Upper lobe of right lung (tissue), 1 donor: ENCODE measurements around the gene IFNA1. TPM values are rescaled to one million over a fixed set of nuclear protein-coding genes. Genes with fewer than 3 reads are reported as not detected.

Experiments
- ATAC-seq: fragments of 200-7000 bp; cut with Tn5 transposase; one replicate; pipeline ENCODE4 v1.9.1; 2020; ENCODE audit warnings: mild to moderate bottlenecking, moderate library complexity
- DNase-seq: peaks from one replicate; pipeline ENCODE4 v3.0.0-alpha.2; 2020
- H3K27ac ChIP-seq: fragments of 200-600 bp; one replicate; pipeline ENCODE4 v1.8.0; 2022
- H3K27me3 ChIP-seq: fragments of 200-600 bp; one replicate; pipeline ENCODE4 v1.8.0; 2022; ENCODE audit warnings: mild to moderate bottlenecking
- H3K36me3 ChIP-seq: fragments of 200-600 bp; one replicate; pipeline ENCODE4 v1.8.0; 2022
- H3K4me1 ChIP-seq: fragments of 200-600 bp; one replicate; pipeline ENCODE4 v1.8.0; 2022
- H3K4me3 ChIP-seq: fragments of 200-600 bp; one replicate; pipeline ENCODE4 v1.8.0; 2022; ENCODE audit warnings: mild to moderate bottlenecking
- H3K9me3 ChIP-seq: fragments of 200-600 bp; one replicate; pipeline ENCODE4 v1.8.0; 2022
- CTCF ChIP-seq: fragments of 200-600 bp; IDR thresholded peaks from one replicate; pipeline ENCODE4 v1.8.0; 2022; ENCODE audit warnings: antibody characterized with exemption
- intact Hi-C: fragments of 100-400 bp; cut with DNase I; formaldehyde crosslinking; loops from one replicate; pipeline ENCODE4 v1.11.0; 2022
- long read RNA-seq: library from polyadenylated mRNA; unstranded; transcript quantifications from one replicate; pipeline ENCODE4 v2.0.0, GENCODE V29; 2021
- total RNA-seq: library from RNA; stranded (reverse); fragmentation: NEBNext Ultra II Directional; extraction: Animal tissue kit (Norgen Biotek cat#: 25700); gene quantifications from one replicate; pipeline ENCODE4 v1.2.1, GENCODE V29; 2021
- donor health status: DM: no; HTN: yes; CAD: no; lungs with severe emphysema.

Gene IFNA1
- not detected for total RNA-seq
- long read RNA-seq, result 0 reads

GRCh38 chr9:21440139-21440538 lies at the start of gene IFNA1:
Gene IFNA1 (plus strand): TSS chr9:21440439. CDS start chr9:21440508, 69 bp downstream.
- ATAC-seq, result no peak
- TF ChIP-seq CTCF, result no peak
- Histone ChIP-seq H3K36me3 (no peaks in the 10 kb centered on the region), H3K27me3 (peaks cover 4% of the 10 kb centered on the region), H3K27ac (no peak within 1 kb of the TSS), H3K4me3 (no peak within 1 kb of the TSS), H3K9me3 (no peaks in the 10 kb centered on the region), H3K4me1 (no peaks in the 10 kb centered on the region)
- intact Hi-C loops, result no loop called here
- no peak for DNase-seq

- Histone ChIP-seq H3K4me1 (no peaks in the 10 kb centered on the region), H3K36me3 (no peaks in the 10 kb centered on the region), H3K9me3 (no peaks in the 10 kb centered on the region), H3K27me3 (peaks cover 73% of the 10 kb centered on the region), H3K4me3 (no peak overlapping the region), H3K27ac (no peak overlapping the region)
- intact Hi-C loops, result no loop called here
- DNase-seq, result no peak
- ATAC-seq, result peak; percentile 43
- TF ChIP-seq CTCF, result no peak
Measured at GRCh38 chr9:21392270-21392669, 48.0 kb upstream of the IFNA1 start.

- ATAC-seq (peak; percentile 85), DNase-seq (peak; percentile 73)
- H3K9me3 ChIP-seq, result no peaks in the 10 kb centered on the region
- peak; percentile 79 for TF ChIP-seq CTCF
- no peaks in the 10 kb centered on the region for H3K36me3 ChIP-seq
- no peak overlapping the region for H3K27ac ChIP-seq
- peak overlapping the region; percentile 50 for H3K4me3 ChIP-seq
- intact Hi-C loops, result no loop called here
- H3K4me1 ChIP-seq, result no peaks in the 10 kb centered on the region
- H3K27me3 ChIP-seq, result peaks cover 56% of the 10 kb centered on the region
Measured at GRCh38 chr9:21395778-21396717, 44.2 kb upstream of the IFNA1 start.

GRCh38 chr9:21398955-21399489 lies 41.2 kb upstream of the IFNA1 start:
- Histone ChIP-seq H3K36me3 (no peaks in the 10 kb centered on the region), H3K9me3 (no peaks in the 10 kb centered on the region), H3K4me3 (no peak overlapping the region), H3K27me3 (peaks cover 61% of the 10 kb centered on the region), H3K4me1 (peaks cover 9% of the 10 kb centered on the region), H3K27ac (no peak overlapping the region)
- intact Hi-C loops, result no loop called here
- ATAC-seq (no peak), DNase-seq (no peak)
- TF ChIP-seq CTCF, result no peak

GRCh38 chr9:21399956-21400355 lies 40.3 kb upstream of the IFNA1 start:
- no peaks in the 10 kb centered on the region for H3K9me3 ChIP-seq
- TF ChIP-seq CTCF, result no peak
- H3K4me3 ChIP-seq, result no peak overlapping the region
- ATAC-seq (no peak), DNase-seq (no peak)
- H3K27ac ChIP-seq, result no peak overlapping the region
- peaks cover 57% of the 10 kb centered on the region for H3K27me3 ChIP-seq
- intact Hi-C loops, result no loop called here
- peaks cover 9% of the 10 kb centered on the region for H3K4me1 ChIP-seq
- H3K36me3 ChIP-seq, result no peaks in the 10 kb centered on the region
